ENCODE results near the gene WEE1.
"Not testable (repeated sequence)": the region's sequence is repeated elsewhere in the genome, so short reads cannot be mapped to it uniquely, and the experiment has no call there.

The WEE1 gene

GRCh38 chr11:9573052-9573774 is at the start of gene WEE1:
Gene WEE1, plus strand, starts transcription at chr11:9573670. Its CDS starts 264 bp downstream, at chr11:9573934.
- peak; percentile 94 to 95 for ATAC-seq

GRCh38 chr11:9524001-9524400 is 49.5 kb upstream of the WEE1 start:
- ATAC-seq, result no peak

GRCh38 chr11:9525116-9525515 is 48.4 kb upstream of the WEE1 start:
- ATAC-seq, result no peak

- ATAC-seq, result no peak
These were observed 45.9 kb upstream of the WEE1 start for GRCh38 chr11:9527481-9528135.

- ATAC-seq, result no peak
These were observed 45.4 kb upstream of the WEE1 start for GRCh38 chr11:9528136-9528501.

- no peak for ATAC-seq
These were observed 44.7 kb upstream of the WEE1 start for GRCh38 chr11:9528573-9529333.

- no peak for ATAC-seq
These were observed 44.2 kb upstream of the WEE1 start for GRCh38 chr11:9529334-9529650.

GRCh38 chr11:9530020-9530621 is 43.3 kb upstream of the WEE1 start:
- no peak for ATAC-seq

- ATAC-seq, result no peak
These were observed 42.4 kb upstream of the WEE1 start for GRCh38 chr11:9530901-9531625.

- no peak for ATAC-seq
These were observed 40.4 kb upstream of the WEE1 start for GRCh38 chr11:9533058-9533457.

GRCh38 chr11:9533736-9534473 is 39.6 kb upstream of the WEE1 start:
- ATAC-seq, result no peak

- ATAC-seq, result peak; percentile 44 to 66
These were observed 38.2 kb upstream of the WEE1 start for GRCh38 chr11:9535189-9535781.

GRCh38 chr11:9538548-9538947 is 34.9 kb upstream of the WEE1 start:
- ATAC-seq, result no peak

GRCh38 chr11:9549216-9549615 is 24.3 kb upstream of the WEE1 start:
- ATAC-seq, result not testable (repeated sequence)

GRCh38 chr11:9550191-9550628 is 23.3 kb upstream of the WEE1 start:
- ATAC-seq, result no peak

- no peak for ATAC-seq
These were observed 12.0 kb upstream of the WEE1 start for GRCh38 chr11:9561279-9561982.

- ATAC-seq, result no peak
These were observed 10.8 kb upstream of the WEE1 start for GRCh38 chr11:9562716-9563115.

- no peak for ATAC-seq
These were observed 10.2 kb upstream of the WEE1 start for GRCh38 chr11:9563196-9563730.

GRCh38 chr11:9565822-9566560 is 7.5 kb upstream of the WEE1 start:
- peak; percentile 97 to 98 for ATAC-seq

GRCh38 chr11:9566561-9567063 is 6.9 kb upstream of the WEE1 start:
- no peak for ATAC-seq
